ENCODE data around the gene SAMD14. TPM values are rescaled to one million over a fixed set of nuclear protein-coding genes. Genes with fewer than 3 reads are reported as not detected.

SAMD14 gene
- total and polyA plus RNA-seq, 9 donors: 0.36 to 4.9 (median 1.7) TPM

DNA sequence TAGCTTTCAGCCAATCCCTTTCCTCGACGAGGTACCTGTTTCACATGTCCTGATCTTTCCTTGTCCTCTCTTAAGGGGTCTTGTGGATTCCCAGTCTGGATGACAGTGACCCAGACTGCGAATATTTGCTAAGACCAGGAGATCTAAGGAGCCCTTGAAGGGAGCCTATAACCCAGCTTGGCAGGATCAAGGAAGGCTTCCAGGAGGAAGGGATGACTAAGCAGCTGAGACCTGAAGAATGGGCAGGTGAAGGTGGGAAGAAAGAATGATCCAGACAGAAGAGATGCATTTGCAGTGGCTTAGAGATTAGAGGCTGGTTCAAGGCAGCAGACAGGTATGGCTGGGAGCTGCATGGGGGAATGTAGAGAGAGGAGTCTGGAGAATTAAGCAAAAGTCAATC is 36.7 kb downstream of the SAMD14 start:
- peaks cover 6% of the 10 kb centered on the region for H3K4me1 ChIP-seq (ENCODE audit: insufficient read depth)
- no peaks in the 10 kb centered on the region for H3K36me3 ChIP-seq
- no peaks in the 10 kb centered on the region for H3K27me3 ChIP-seq
- no peaks in the 10 kb centered on the region for H3K9me3 ChIP-seq
- DNase-seq: no peak
- H3K4me3 ChIP-seq: no peak overlapping the region
- intact Hi-C loops (cut with DNase I): loop anchor here in 3 of 4 donors (5.0 to 10.0 kb wide), 3 partner anchors 182 to 204 kb away; partner anchors contain the start of gene TMEM92 (in 1 of the 3)
- no peak overlapping the region for H3K27ac ChIP-seq
- TF ChIP-seq POLR2A (IDR thresholded peaks at IDR 0.05): no peak
- TF ChIP-seq, protein P1, sequence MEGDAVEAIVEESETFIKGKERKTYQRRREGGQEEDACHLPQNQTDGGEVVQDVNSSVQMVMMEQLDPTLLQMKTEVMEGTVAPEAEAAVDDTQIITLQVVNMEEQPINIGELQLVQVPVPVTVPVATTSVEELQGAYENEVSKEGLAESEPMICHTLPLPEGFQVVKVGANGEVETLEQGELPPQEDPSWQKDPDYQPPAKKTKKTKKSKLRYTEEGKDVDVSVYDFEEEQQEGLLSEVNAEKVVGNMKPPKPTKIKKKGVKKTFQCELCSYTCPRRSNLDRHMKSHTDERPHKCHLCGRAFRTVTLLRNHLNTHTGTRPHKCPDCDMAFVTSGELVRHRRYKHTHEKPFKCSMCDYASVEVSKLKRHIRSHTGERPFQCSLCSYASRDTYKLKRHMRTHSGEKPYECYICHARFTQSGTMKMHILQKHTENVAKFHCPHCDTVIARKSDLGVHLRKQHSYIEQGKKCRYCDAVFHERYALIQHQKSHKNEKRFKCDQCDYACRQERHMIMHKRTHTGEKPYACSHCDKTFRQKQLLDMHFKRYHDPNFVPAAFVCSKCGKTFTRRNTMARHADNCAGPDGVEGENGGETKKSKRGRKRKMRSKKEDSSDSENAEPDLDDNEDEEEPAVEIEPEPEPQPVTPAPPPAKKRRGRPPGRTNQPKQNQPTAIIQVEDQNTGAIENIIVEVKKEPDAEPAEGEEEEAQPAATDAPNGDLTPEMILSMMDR (IDR thresholded peaks at IDR 0.05): no peak
- no peak for TF ChIP-seq EP300 (IDR thresholded peaks at IDR 0.05)
- WGBS, 3 donors: 75 to 82% (median 80%) methylated on average over 3 of the region's 3 CpGs

DNA sequence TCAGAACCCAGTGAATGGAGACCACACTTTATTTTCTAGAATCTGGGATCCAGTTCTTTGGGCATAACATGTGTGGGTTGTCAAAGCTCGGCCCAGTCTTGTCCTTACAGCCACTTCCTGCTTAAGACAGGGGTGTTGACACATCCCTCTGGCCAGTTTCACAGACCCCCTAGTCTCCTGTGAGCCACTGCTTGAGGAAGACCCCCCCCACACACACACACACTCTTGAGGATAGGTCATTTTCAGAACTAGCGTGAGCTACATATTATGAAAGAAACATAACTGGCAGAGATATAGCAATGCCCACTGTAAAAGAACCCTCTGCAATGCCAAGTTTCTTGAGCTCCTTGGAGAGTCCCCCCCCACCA is 38.1 kb downstream of the SAMD14 start:
- H3K4me1 ChIP-seq (ENCODE audit: insufficient read depth): peaks cover 6% of the 10 kb centered on the region
- intact Hi-C loops (cut with DNase I): loop anchor here in 3 of 4 donors (5.0 to 10.0 kb wide), 3 partner anchors 183 to 205 kb away; partner anchors contain the start of gene TMEM92 (in 1 of the 3)

GRCh38 chr17:50090971-50091917 is 38.7 kb downstream of the SAMD14 start:
- H3K4me3 ChIP-seq: no peak overlapping the region

More for the DNA sequence above, 38.1 kb downstream of the SAMD14 start:
- Histone ChIP-seq H3K27me3 (no peaks in the 10 kb centered on the region), H3K36me3 (no peaks in the 10 kb centered on the region), H3K27ac (no peak overlapping the region), H3K9me3 (no peaks in the 10 kb centered on the region), H3K4me3 (no peak overlapping the region)
- TF ChIP-seq, protein P1 (IDR thresholded peaks at IDR 0.05): no peak
- TF ChIP-seq EP300 (IDR thresholded peaks at IDR 0.05) (no peak), POLR2A (IDR thresholded peaks at IDR 0.05) (no peak)
- 64 to 74% (median 65%) methylated on average over 2 of the region's 2 CpGs for WGBS, 3 donors
- no peak for DNase-seq

DNA sequence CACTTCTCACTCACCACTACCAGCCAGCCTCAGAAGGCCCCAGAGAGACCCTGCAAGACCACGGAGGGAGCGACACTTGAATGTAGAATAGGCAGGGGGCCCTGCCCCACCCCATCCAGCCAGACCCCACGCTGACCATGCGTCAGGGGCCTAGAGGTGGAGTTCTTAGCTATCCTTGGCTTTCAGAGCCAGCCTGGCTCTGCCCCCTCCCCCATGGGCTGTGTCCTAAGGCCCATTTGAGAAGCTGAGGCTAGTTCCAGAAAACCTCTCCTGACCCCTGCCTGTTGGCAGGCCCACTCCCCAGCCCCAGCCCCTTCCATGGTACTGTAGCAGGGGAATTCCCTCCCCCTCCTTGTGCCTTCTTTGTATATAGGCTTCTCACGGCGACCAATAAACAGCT is 39.9 kb downstream of the SAMD14 start:
- TF ChIP-seq, protein P1 (IDR thresholded peaks at IDR 0.05): no peak
- TF ChIP-seq POLR2A (IDR thresholded peaks at IDR 0.05) (no peak), EP300 (IDR thresholded peaks at IDR 0.05) (no peak)
- H3K27me3 ChIP-seq: no peaks in the 10 kb centered on the region
- H3K27ac ChIP-seq: no peak overlapping the region
- H3K4me3 ChIP-seq: no peak overlapping the region
- H3K9me3 ChIP-seq: no peaks in the 10 kb centered on the region
- 70 to 75% (median 71%) methylated on average over 6 of the region's 6 CpGs for whole genome bisulfite sequencing, 3 donors
- no peak for DNase-seq
- intact Hi-C loops (cut with DNase I): loop anchor here in 3 of 4 donors (5.0 to 10.0 kb wide), 3 partner anchors 185 to 207 kb away; partner anchors contain the start of gene TMEM92 (in 1 of the 3)
- no peaks in the 10 kb centered on the region for H3K4me1 ChIP-seq (ENCODE audit: insufficient read depth)
- no peaks in the 10 kb centered on the region for H3K36me3 ChIP-seq

More at GRCh38 chr17:50090971-50091917, 38.7 kb downstream of the SAMD14 start:
- H3K27ac ChIP-seq: no peak overlapping the region
- TF ChIP-seq, protein P1 (IDR thresholded peaks at IDR 0.05): no peak
- TF ChIP-seq EP300 (IDR thresholded peaks at IDR 0.05) (no peak), POLR2A (IDR thresholded peaks at IDR 0.05) (no peak)
- peaks cover 2% of the 10 kb centered on the region for H3K4me1 ChIP-seq (ENCODE audit: insufficient read depth)
- 69 to 77% (median 76%) methylated on average over 15 of the region's 15 CpGs for WGBS, 3 donors
- H3K27me3 ChIP-seq: no peaks in the 10 kb centered on the region
- intact Hi-C loops (cut with DNase I): loop anchor here in 3 of 4 donors (5.0 to 10.0 kb wide), 3 partner anchors 184 to 206 kb away; partner anchors contain the start of gene TMEM92 (in 1 of the 3)
- no peaks in the 10 kb centered on the region for H3K9me3 ChIP-seq
- H3K36me3 ChIP-seq: no peaks in the 10 kb centered on the region
- no peak for DNase-seq

Measured in ovary (tissue), 9 donors.